K562 (cell line): Measurements from ENCODE around the gene SHANK1. TPM values are rescaled to one million over a fixed set of nuclear protein-coding genes. Genes with fewer than 3 reads are reported as not detected.

Source experiments
- ATAC-seq: fragments of 200-7000 bp; cut with Tn5 transposase; 3 replicates; pipeline ENCODE4 v1.9.1; 2020; ENCODE audit warnings: moderate library complexity
- BruUV-seq: library from RNA; stranded (reverse); fragments of 400-500 nt; replicated peaks from 2 replicates; lab custom pipeline; 2021; lab: Mats Ljungman, UMichigan
- CTCF ChIA-PET: fragments of 300-600 bp; formaldehyde crosslinking; extraction: SDS; loops from one replicate; lab custom pipeline; 2021; ENCODE audit warnings: low intra/inter-chr PET ratio; lab: Yijun Ruan, JAX
- POLR2A ChIA-PET: fragments of 300-600, 350-650 bp; sonication (Branson Sonifier 250); formaldehyde crosslinking; extraction: SDS; loops from one replicate; lab custom pipeline; 2021; ENCODE audit warnings: antibody characterized with exemption, inconsistent platforms; lab: Yijun Ruan, JAX
- DNase-seq, 4 experiments: peaks; one replicate each; pipeline versions ENCODE4 v3.0.0 to v3.0.0-alpha.2; 2011 to 2018; ENCODE audit warnings: low spot score in 3 of 4, mixed read lengths in 3 of 4; ENCODE audit errors: extremely low read depth in 1 of 4
- FAIRE-seq: peaks from 2 replicates; lab custom pipeline; 2011; peaks lifted over from hg19 to GRCh38; lab: Jason Lieb, UNC
- H2AFZ ChIP-seq: 2 replicates; pipeline ENCODE4 v1.6.0; 2011; ENCODE audit warnings: low read depth, low read length, control low read depth, inconsistent platforms
- H3K27ac ChIP-seq: fragments of 200-600 bp; 3 replicates; pipeline ENCODE4 v1.8.0; 2011; ENCODE audit warnings: low read depth, mild to moderate bottlenecking, control low read depth, inconsistent platforms, low read length, moderate library complexity, mixed read lengths; ENCODE audit errors: extremely low read depth
- H3K27me3 ChIP-seq, 2 experiments: fragments of 300-600 bp in 1 of 2; 2 replicates in 1 of 2; 3 replicates in 1 of 2; pipeline versions ENCODE4 v1.6.0 to v1.8.0; 2011; ENCODE audit warnings: inconsistent platforms in 2 of 2, low read length in 2 of 2, mild to moderate bottlenecking in 1 of 2, mixed read lengths in 1 of 2, moderate library complexity in 1 of 2; ENCODE audit not compliant: control insufficient read depth in 2 of 2, insufficient read depth in 2 of 2
- H3K36me3 ChIP-seq: fragments of 300-600 bp; 3 replicates; pipeline ENCODE4 v1.8.0; 2011; ENCODE audit warnings: mild to moderate bottlenecking, low read length, inconsistent platforms; ENCODE audit not compliant: control insufficient read depth, insufficient read depth
- H3K4me1 ChIP-seq, 2 experiments: fragments of 200-600 bp in 1 of 2; replicated peaks in 1 of 2; 2 replicates in 1 of 2; 3 replicates in 1 of 2; pipeline versions ENCODE4 v1.5.1 to v1.8.0; 2011; ENCODE audit warnings: inconsistent platforms in 2 of 2, low read length in 2 of 2, mild to moderate bottlenecking in 1 of 2, mixed read lengths in 1 of 2, moderate library complexity in 1 of 2; ENCODE audit not compliant: control insufficient read depth in 2 of 2, insufficient read depth in 2 of 2
- H3K4me2 ChIP-seq: 2 replicates; pipeline ENCODE4 v1.6.1; 2011; ENCODE audit warnings: low read length, control low read depth, inconsistent platforms, mixed read lengths; ENCODE audit not compliant: insufficient read depth
- H3K4me3 ChIP-seq: fragments of 200-600 bp; sonication (generic), shearing (Covaris generic); 2 replicates; pipeline ENCODE4 v1.5.1; 2016; ENCODE audit warnings: control low read depth, inconsistent platforms
- H3K79me2 ChIP-seq: fragments of 200-600 bp; 3 replicates; pipeline ENCODE4 v1.8.0; 2011; ENCODE audit warnings: low read length, inconsistent platforms; ENCODE audit not compliant: control insufficient read depth, insufficient read depth
- H3K9ac ChIP-seq, 2 experiments: 2 replicates each; pipeline versions ENCODE4 v1.6.0 to v1.6.1; 2011; ENCODE audit warnings: low read depth in 2 of 2, low read length in 2 of 2, control low read depth in 1 of 2, inconsistent platforms in 1 of 2, mild to moderate bottlenecking in 1 of 2, mixed read lengths in 1 of 2; ENCODE audit not compliant: insufficient read depth in 1 of 2
- H3K9me1 ChIP-seq: one replicate; pipeline ENCODE4 v1.6.0; 2011; ENCODE audit warnings: inconsistent platforms, mild to moderate bottlenecking, low read length, moderate library complexity; ENCODE audit not compliant: control insufficient read depth, insufficient read depth
- H3K9me3 ChIP-seq: replicated peaks from 2 replicates; pipeline ENCODE4 v1.5.1; 2011; ENCODE audit warnings: low read depth, low read length, inconsistent platforms; ENCODE audit not compliant: control insufficient read depth, insufficient read depth
- H4K20me1 ChIP-seq: replicated peaks from 2 replicates; pipeline ENCODE4 v1.6.1; 2011; ENCODE audit warnings: low read length, inconsistent platforms, mixed read lengths; ENCODE audit not compliant: control insufficient read depth, insufficient read depth
- CBFA2T3 ChIP-seq: fragments of 450-650 bp; IDR thresholded peaks from 2 replicates; pipeline ENCODE4 v1.6.1; 2017
- HDAC1 ChIP-seq, 2 experiments: fragments of 450-650 bp; IDR thresholded peaks; 2 replicates each; pipeline ENCODE4 v1.6.1; 2016 to 2017; ENCODE audit warnings: inconsistent platforms in 1 of 2, mild to moderate bottlenecking in 1 of 2, moderate library complexity in 1 of 2
- KDM1A ChIP-seq, 2 experiments: fragments of 450-650 bp; IDR thresholded peaks; 2 replicates each; pipeline ENCODE4 v1.6.1; 2016; ENCODE audit warnings: mild to moderate bottlenecking in 2 of 2
- MAZ ChIP-seq, 2 experiments: fragments of 450-650 bp in 1 of 2; sonication (generic) in 1 of 2; formaldehyde crosslinking; IDR thresholded peaks in 1 of 2; conservative IDR thresholded peaks in 1 of 2; 2 replicates each; pipeline versions ENCODE4 v1.4.0 to v1.5.0; 2020; ENCODE audit warnings: mild to moderate bottlenecking in 1 of 2, missing genetic modification reagents in 1 of 2
- NFIC ChIP-seq: fragments of 450-650 bp; IDR thresholded peaks from 2 replicates; pipeline ENCODE4 v1.6.1; 2017; ENCODE audit warnings: mild to moderate bottlenecking, inconsistent platforms
- PHF21A ChIP-seq: fragments of 450-650 bp; IDR thresholded peaks from 2 replicates; pipeline ENCODE4 v1.6.1; 2017; ENCODE audit warnings: low read depth, borderline replicate concordance
- PTBP1 ChIP-seq: fragments of 200-400 bp; formaldehyde crosslinking; IDR thresholded peaks from 2 replicates; pipeline ENCODE4 v1.6.1; 2017; ENCODE audit warnings: low read depth, low read length
- RCOR1 ChIP-seq, 2 experiments: IDR thresholded peaks; 2 replicates each; pipeline ENCODE4 v1.6.1; 2012; ENCODE audit warnings: low read depth in 2 of 2, low read length in 2 of 2, borderline replicate concordance in 1 of 2, improper control_type of control experiment in 1 of 2
- ZC3H11A ChIP-seq: IDR thresholded peaks from 2 replicates; pipeline ENCODE4 v1.6.1; 2012; ENCODE audit warnings: low read depth, low read length, improper control_type of control experiment
- ZNF583 ChIP-seq: fragments of 250-450 bp; sonication (Bioruptor Pico); IDR thresholded peaks from 2 replicates; pipeline ENCODE4 v1.4.0; 2020
- WGBS: fragments of 100-300 bp; shearing (Covaris generic); methylation state at CpG from one replicate; pipeline ENCODE4 v1.1.6; 2016; ENCODE audit warnings: low coverage, mixed read lengths; ENCODE audit not compliant: insufficient coverage; ENCODE audit errors: missing lambda C conversion rate; 5-methylcytosine and 5-hydroxymethylcytosine counted together
- in situ Hi-C: fragments of 300-500 bp; cut with MboI; formaldehyde crosslinking; loops from 4 replicates; pipeline ENCODE4 v1.15.0; 2018; ENCODE audit warnings: inconsistent platforms, mixed read lengths
- intact Hi-C: fragments of 100-400 bp; cut with micrococcal nuclease; formaldehyde crosslinking; loops from 2 replicates; pipeline ENCODE4 v1.14.2; 2022
- polyA plus RNA-seq, 8 experiments: library from polyadenylated mRNA; depleted of rRNA in 4 of 8; stranded (reverse) in 5 of 8; unstranded in 3 of 8; fragments of >200 nt; fragmentation: Nextera tagmentation in 2 of 8; fragmentation: Illumina TruSeq in 1 of 8; extraction: Ambion mirVana in 2 of 8; extraction: Trizol in 1 of 8; gene quantifications; 2 replicates each; pipeline versions ENCODE4 v1.2.1 to v1.2.3, GENCODE V29; 2011 to 2014; ENCODE audit warnings: inconsistent platforms in 1 of 8, missing spikeins in 1 of 8
- total RNA-seq, 7 experiments: library from RNA; depleted of rRNA in 6 of 7; stranded (reverse); fragments of >200 nt in 6 of 7; fragmentation: Illumina TruSeq in 2 of 7; extraction: Trizol in 2 of 7; gene quantifications; 2 replicates each; pipeline versions ENCODE4 v1.2.1 to v1.2.3, GENCODE V29; 2011 to 2021; ENCODE audit warnings: low replicate concordance in 1 of 7
- TF ChIP-seq, protein P1 (sequence below): IDR thresholded peaks from 2 replicates; pipeline ENCODE4 v1.6.1; 2014; ENCODE audit warnings: antibody characterized with exemption

Gene SHANK1
- total and polyA plus RNA-seq, 9 of the 15 experiments (the other 6 are each of a cell fraction or from before 2014, with no cell fraction given) = 0.33 to 1.3 (median 0.55) TPM; not detected in 2

DNA sequence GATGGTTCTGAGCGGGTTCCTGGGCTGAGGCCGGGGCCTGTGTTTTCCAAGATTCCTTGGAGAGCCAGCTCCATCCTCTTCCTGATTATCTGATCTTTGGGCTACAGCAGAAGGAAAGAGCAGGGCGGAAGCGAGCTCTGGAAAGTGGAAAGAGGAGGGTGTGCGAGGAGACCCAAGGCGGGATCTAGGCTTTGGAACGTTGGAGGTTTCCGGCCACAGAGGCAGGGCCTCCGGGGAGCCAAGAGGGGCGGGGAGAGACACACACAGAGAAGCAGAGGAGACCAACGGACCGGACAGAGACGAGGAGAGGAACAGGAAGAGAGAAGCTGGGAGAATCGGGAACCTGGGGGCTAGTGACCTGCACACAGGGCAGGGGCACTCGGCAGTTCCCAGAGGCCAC is 3.5 kb upstream of the SHANK1 start, which contains the start of gene CLEC11A (continued):
- no peak for TF ChIP-seq CBFA2T3
- 0 out of 4 replicates have a peak, but pooled peaks of 1 of the 2 experiments have one; percentile 15 for TF ChIP-seq MAZ (CRISPR knock-in tag; conservative IDR thresholded peaks at IDR 0.05 in 1 of 2, IDR thresholded peaks at IDR 0.05 in 1 of 2)

DNA sequence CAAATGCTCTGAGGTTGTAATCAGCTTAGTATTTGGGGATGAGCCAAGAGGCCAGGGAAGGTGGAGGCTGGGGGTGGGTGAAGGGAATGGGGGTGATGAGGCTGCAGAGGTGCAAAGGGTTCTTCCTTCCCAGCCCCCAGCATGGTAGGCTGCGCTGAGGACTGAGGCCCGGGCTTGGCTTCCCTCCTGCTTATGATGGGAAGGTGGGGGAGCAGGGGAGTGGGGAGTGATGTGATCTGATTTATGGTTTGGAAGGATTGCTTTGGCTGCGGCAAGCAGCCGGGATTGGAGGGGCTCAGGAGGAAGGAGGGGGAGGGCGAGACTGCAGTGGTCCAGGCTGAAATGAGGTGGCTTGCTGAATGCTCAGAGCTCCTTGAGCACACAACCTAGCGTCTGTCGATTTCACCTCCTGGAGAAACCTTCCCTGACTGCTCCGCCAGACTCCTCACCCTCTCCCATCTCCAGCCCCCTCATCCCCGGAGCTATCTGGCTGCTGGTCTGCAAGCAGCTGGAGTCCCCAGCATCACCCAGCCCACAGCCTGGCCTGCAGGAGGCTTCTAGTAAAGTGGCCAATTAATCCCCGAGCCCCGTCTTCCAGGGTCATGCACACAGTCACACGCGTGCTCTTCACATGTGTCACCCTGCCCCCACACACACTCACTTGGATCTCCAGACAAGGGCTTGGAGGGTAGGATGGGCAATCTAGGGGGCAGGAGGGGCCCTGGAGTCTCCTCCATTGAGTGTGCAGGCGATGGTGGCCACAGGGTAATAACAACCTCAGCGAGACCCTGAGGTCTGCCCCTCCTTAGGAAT is 2.8 kb upstream of the SHANK1 start:
- in situ Hi-C loops (no loop called here), intact Hi-C loops (no loop called here)
- Histone ChIP-seq H3K27me3 (peaks cover under 1 to 3% of the 10 kb centered on the region in 2 experiments; a peak in 3 of 5 replicates), H3K9me3 (no peaks in the 10 kb centered on the region), H4K20me1 (peaks cover 5% of the 10 kb centered on the region; the same call in 1 of the 2 replicates), H3K9ac (no peak overlapping the region; a peak in 1 of 4 replicates), H3K4me3 (no peak overlapping the region), H3K4me2 (no peak overlapping the region), H3K9me1 (no peaks in the 10 kb centered on the region), H2AFZ (no peak overlapping the region), H3K36me3 (peaks cover 4% of the 10 kb centered on the region; the same call in 1 of the 3 replicates), H3K79me2 (peaks cover 22% of the 10 kb centered on the region), H3K27ac (no peak overlapping the region), H3K4me1 (peaks cover 25 to 74% of the 10 kb centered on the region in 2 experiments)
- ATAC-seq (no peak), FAIRE-seq (no peak), DNase-seq (no peak)
- no TSS peak for BruUV-seq
- ChIA-PET POLR2A (interaction anchor here (0.6 to 1.5 kb wide), 5 partner anchors 9 to 103 kb away, joined by 3 to 4 read pairs (median 3); no protein-coding TSS in a partner anchor), CTCF (interaction anchor here (4.5 kb wide), 1 partner anchor 61 kb away, joined by 91 read pairs; no protein-coding TSS in a partner anchor)
- 32% methylated on average over 13 of the region's 15 CpGs for WGBS
- TF ChIP-seq, protein P1, sequence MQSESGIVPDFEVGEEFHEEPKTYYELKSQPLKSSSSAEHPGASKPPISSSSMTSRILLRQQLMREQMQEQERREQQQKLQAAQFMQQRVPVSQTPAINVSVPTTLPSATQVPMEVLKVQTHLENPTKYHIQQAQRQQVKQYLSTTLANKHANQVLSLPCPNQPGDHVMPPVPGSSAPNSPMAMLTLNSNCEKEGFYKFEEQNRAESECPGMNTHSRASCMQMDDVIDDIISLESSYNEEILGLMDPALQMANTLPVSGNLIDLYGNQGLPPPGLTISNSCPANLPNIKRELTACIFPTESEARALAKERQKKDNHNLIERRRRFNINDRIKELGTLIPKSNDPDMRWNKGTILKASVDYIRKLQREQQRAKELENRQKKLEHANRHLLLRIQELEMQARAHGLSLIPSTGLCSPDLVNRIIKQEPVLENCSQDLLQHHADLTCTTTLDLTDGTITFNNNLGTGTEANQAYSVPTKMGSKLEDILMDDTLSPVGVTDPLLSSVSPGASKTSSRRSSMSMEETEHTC = no peak
- TF ChIP-seq ZC3H11A = no peak
- TF ChIP-seq HDAC1 (IDR thresholded peaks at IDR 0.05) = peak in 1 of 2 experiments; percentile 53; a peak in 1 of 4 replicates
- TF ChIP-seq NFIC = peak; percentile 59
- TF ChIP-seq RCOR1 (IDR thresholded peaks at IDR 0.05; ENCODE audit: borderline replicate concordance in 1 of 2, low read depth in 2 of 2, low read length in 2 of 2) = peak in 1 of 2 experiments; percentile 52; a peak in 2 of 4 replicates
- TF ChIP-seq KDM1A (IDR thresholded peaks at IDR 0.05) = peak; percentile 94
- 0 out of 2 replicates have a peak, but pooled peaks have one; percentile 58 for TF ChIP-seq PHF21A
- no peak for TF ChIP-seq ZNF583 (CRISPR knock-in tag)
- no peak for TF ChIP-seq PTBP1
